ENCODE data around the gene XYLB.

Gene XYLB

DNA sequence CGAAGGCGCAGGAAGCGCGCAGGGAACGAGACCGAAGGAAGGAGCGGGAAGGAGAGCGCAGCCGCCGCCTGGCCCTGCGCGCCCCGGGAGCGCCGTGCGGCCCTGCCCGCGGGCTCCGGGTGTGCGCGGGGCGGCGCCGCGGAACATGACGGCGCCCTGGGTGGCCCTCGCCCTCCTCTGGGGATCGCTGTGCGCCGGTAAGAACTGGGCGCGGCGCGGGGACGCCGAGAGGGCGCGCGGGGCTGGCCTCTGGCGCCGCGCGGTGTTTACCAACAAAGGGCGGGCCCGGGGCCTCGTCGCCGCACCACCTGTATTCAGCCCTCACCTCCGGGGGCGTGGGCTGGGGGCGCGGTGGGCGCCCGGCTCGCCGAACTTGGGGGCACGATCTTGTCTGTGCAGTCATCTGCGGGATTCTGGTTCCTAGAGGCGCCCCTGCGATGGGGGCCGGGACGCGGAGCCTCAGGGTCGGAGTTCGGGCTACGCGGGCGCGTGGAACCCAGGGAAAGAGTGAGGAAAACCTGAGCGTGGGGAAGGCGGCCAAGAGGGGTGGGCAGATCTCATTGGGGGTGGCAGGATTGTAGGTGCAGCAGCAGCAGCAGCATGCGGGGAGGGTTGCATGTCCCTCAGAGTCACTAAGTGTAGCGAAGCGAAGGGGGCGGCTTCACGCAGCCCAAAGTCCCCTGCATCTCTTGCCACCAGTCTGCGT is 107.7 kb downstream of the XYLB start:
- peak overlapping the region; percentile 72 to 95 for H3K4me3 ChIP-seq
- no peaks in the 10 kb centered on the region for H3K9me3 ChIP-seq
- H3K27ac ChIP-seq, result peak overlapping the region; percentile 83 to 90
- DNase-seq, result peak in 1 of 2 donors; percentile 73
- peaks cover 0 to 31% (median 22%) of the 10 kb centered on the region in 4 donors for H3K4me1 ChIP-seq
- intact Hi-C loops (cut with DNase I; ENCODE audit: low total_unique reads), result no loop called here
- no peaks in the 10 kb centered on the region for H3K27me3 ChIP-seq
- H3K36me3 ChIP-seq, result no peaks in the 10 kb centered on the region
- TF ChIP-seq CTCF (IDR thresholded peaks at IDR 0.05), result no peak

DNA sequence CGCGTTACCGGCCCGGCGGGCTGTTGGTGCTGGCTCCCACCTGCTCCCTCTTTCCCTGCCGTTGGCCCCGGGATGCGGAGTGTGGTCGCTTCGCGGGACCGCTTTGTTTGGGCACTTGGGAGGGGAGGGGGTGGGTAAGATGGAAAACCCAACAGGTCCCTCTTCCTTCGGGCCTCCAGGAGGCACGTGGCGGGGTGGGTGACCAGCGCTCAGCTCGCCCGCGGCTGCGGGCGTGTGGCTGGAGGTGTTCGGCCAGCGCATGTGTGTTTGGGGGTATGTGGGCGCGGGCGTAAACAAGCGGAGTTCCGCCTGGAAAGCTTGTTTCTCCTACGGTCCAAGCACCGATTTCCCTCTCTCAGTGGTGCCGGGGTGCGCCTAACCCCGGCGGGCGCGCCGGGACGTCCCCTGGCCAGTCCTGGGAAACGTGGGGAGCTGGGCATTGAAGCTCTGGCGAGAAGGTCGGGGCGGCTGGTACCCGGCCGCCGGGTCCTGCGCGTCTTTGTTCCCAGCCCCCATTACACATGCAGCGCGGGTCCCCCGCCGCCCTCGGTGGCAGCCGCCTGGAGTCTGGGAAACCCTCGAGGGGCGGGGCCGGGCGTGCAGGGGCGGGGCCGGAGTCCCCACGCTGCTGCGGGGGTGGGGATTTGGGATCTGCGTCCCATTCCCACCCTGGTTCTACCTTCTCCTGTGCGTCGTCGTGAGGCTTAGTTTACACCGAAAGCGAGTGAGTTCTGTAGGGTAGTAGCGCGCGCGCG is 108.5 kb downstream of the XYLB start:
- H3K9me3 ChIP-seq, result no peaks in the 10 kb centered on the region
- H3K4me1 ChIP-seq, result peaks cover 0 to 38% (median 28%) of the 10 kb centered on the region in 4 donors
- H3K36me3 ChIP-seq, result no peaks in the 10 kb centered on the region
- intact Hi-C loops (cut with DNase I; ENCODE audit: low total_unique reads), result no loop called here
- peak; percentile 67 to 89 for DNase-seq
- peak overlapping the region; percentile 83 to 90 for H3K27ac ChIP-seq
- TF ChIP-seq CTCF (IDR thresholded peaks at IDR 0.05), result no peak
- H3K4me3 ChIP-seq, result peak overlapping the region; percentile 72 to 95
- no peaks in the 10 kb centered on the region for H3K27me3 ChIP-seq

GRCh38 chr3:38455639-38456430 is 109.2 kb downstream of the XYLB start:
- H3K4me3 ChIP-seq, result peak overlapping the region; percentile 72 to 95
- peak overlapping the region; percentile 83 to 90 for H3K27ac ChIP-seq
- peaks cover 0 to 46% (median 36%) of the 10 kb centered on the region in 4 donors for H3K4me1 ChIP-seq
- intact Hi-C loops (cut with DNase I; ENCODE audit: low total_unique reads), result no loop called here
- H3K27me3 ChIP-seq, result no peaks in the 10 kb centered on the region
- H3K9me3 ChIP-seq, result no peaks in the 10 kb centered on the region
- TF ChIP-seq CTCF (IDR thresholded peaks at IDR 0.05), result no peak
- no peaks in the 10 kb centered on the region for H3K36me3 ChIP-seq
- peak in 1 of 2 donors; percentile 76 for DNase-seq

DNA sequence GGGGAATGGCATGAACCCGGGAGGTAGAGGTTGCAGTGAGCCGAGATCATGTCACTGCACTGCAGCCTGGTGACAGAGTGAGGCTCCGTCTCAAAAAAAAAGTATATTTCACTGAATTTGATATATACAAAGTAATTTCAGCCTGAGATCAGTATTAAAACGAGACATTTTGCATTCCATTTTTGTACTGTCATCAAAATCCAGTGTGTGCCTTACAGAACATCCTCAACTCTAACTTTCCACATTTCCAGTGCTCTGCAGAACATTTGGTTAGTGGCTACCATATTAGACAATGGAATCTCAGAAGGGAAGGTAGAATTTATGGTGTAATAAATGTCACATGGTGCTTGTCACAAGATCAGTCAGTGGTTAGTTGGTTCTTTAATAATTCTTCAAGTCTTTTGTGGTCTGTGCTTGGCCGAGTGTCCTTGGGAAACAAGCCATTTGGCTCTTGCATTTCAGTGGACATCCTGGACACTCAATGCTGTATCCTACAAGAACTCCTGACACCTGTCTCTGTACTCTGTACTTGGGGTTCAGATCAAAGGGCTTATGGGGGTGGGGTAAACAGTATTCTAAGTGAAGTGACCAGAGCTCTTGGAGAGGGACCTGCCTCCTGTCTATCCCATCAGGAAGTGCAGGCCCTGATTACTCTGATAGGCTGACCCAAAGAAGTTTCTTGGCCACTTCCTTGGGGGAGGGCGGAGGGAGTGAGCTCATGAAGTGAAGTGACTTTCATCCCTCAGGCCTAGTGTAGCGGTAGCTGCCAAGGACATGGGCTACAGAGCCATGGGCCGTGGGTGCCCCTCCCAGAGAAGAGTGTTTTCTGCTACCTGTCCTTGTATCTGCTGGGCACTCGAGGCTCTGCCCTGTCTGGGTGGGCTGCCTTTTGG is 110.8 kb downstream of the XYLB start:
- intact Hi-C loops (cut with DNase I; ENCODE audit: low total_unique reads), result no loop called here
- Histone ChIP-seq H3K4me3 (no peak overlapping the region), H3K36me3 (no peaks in the 10 kb centered on the region), H3K27me3 (no peaks in the 10 kb centered on the region), H3K4me1 (peaks cover 0 to 53% (median 41%) of the 10 kb centered on the region in 4 donors), H3K27ac (no peak overlapping the region), H3K9me3 (no peaks in the 10 kb centered on the region)
- TF ChIP-seq CTCF (IDR thresholded peaks at IDR 0.05), result no peak
- DNase-seq, result no peak
